ENCODE data around the gene ABCB1.

The ABCB1 gene

DNA sequence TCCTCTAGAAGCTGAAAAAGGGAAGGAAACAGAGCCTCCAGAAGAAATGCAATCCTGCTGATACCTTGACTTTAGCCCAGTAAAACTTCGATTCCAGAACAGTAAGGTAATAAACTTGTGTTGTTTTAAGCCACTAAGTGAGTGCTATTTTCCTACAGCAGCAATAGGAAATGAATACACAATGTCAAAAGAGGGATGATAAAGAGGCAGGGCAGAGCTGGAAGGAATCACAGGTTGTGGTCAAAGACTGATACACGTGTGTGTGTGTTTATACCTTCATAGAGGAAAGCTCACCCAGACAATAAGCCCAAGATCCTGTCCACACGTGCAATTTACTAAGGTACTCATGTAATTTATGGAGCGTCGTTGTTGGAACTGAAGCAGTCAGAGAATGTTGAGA, 9.5 kb downstream of the ABCB1 start:
- TF ChIP-seq, protein P1, sequence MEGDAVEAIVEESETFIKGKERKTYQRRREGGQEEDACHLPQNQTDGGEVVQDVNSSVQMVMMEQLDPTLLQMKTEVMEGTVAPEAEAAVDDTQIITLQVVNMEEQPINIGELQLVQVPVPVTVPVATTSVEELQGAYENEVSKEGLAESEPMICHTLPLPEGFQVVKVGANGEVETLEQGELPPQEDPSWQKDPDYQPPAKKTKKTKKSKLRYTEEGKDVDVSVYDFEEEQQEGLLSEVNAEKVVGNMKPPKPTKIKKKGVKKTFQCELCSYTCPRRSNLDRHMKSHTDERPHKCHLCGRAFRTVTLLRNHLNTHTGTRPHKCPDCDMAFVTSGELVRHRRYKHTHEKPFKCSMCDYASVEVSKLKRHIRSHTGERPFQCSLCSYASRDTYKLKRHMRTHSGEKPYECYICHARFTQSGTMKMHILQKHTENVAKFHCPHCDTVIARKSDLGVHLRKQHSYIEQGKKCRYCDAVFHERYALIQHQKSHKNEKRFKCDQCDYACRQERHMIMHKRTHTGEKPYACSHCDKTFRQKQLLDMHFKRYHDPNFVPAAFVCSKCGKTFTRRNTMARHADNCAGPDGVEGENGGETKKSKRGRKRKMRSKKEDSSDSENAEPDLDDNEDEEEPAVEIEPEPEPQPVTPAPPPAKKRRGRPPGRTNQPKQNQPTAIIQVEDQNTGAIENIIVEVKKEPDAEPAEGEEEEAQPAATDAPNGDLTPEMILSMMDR (IDR thresholded peaks at IDR 0.05; ENCODE audit: low read depth, low read length), result no peak
- no peak for TF ChIP-seq EZH2phosphoT487 (IDR thresholded peaks at IDR 0.05; ENCODE audit: low read depth)
- Histone ChIP-seq H3K4me2 (ENCODE audit: low read length) (no peak overlapping the region), H4K20me1 (ENCODE audit: insufficient read depth, low read length) (no peaks in the 10 kb centered on the region), H3K27ac (ENCODE audit: low read length) (no peak overlapping the region), H3K9ac (ENCODE audit: low read length) (no peak overlapping the region), H3K27me3 (ENCODE audit: low read depth, low read length) (no peaks in the 10 kb centered on the region), H3K79me2 (ENCODE audit: low read length) (no peaks in the 10 kb centered on the region), H3K9me3 (ENCODE audit: insufficient read depth, low read length) (no peaks in the 10 kb centered on the region), H3K36me3 (replicated peaks; ENCODE audit: low read depth, low read length) (no peaks in the 10 kb centered on the region), H2AFZ (ENCODE audit: low read depth, low read length) (no peak overlapping the region), H3K4me3 (ENCODE audit: low read length) (no peak overlapping the region), H3K4me1 (ENCODE audit: low read length) (no peaks in the 10 kb centered on the region)

DNA sequence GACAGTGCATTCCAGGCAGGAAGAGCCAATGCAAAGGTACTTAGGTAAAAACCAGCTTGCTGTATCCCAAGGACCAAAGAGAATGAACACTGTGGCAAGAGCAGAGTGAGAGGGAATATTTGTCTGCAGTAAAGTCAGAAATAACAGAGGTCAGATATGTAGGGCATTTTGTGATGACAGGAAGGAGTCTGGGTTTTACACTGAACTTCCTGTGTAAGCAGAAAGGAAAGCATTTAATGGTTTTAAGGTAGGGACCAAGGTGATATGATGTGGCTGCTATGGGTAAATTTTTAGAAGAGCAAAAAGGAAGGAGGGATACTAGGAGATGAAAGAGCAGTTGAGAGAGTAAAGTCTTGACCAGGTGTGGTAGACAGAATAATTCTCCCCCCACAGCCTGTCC, 10.1 kb downstream of the ABCB1 start:
- Histone ChIP-seq H3K27me3 (ENCODE audit: low read depth, low read length) (no peaks in the 10 kb centered on the region), H2AFZ (ENCODE audit: low read depth, low read length) (no peak overlapping the region), H3K9ac (ENCODE audit: low read length) (no peak overlapping the region), H3K4me3 (ENCODE audit: low read length) (no peak overlapping the region), H3K4me2 (ENCODE audit: low read length) (no peak overlapping the region), H3K27ac (ENCODE audit: low read length) (no peak overlapping the region), H3K4me1 (ENCODE audit: low read length) (no peaks in the 10 kb centered on the region), H3K79me2 (ENCODE audit: low read length) (no peaks in the 10 kb centered on the region), H3K9me3 (ENCODE audit: insufficient read depth, low read length) (no peaks in the 10 kb centered on the region), H3K36me3 (replicated peaks; ENCODE audit: low read depth, low read length) (no peaks in the 10 kb centered on the region), H4K20me1 (ENCODE audit: insufficient read depth, low read length) (no peaks in the 10 kb centered on the region)
- TF ChIP-seq, protein P1 (IDR thresholded peaks at IDR 0.05; ENCODE audit: low read depth, low read length), result no peak
- TF ChIP-seq EZH2phosphoT487 (IDR thresholded peaks at IDR 0.05; ENCODE audit: low read depth), result no peak

DNA sequence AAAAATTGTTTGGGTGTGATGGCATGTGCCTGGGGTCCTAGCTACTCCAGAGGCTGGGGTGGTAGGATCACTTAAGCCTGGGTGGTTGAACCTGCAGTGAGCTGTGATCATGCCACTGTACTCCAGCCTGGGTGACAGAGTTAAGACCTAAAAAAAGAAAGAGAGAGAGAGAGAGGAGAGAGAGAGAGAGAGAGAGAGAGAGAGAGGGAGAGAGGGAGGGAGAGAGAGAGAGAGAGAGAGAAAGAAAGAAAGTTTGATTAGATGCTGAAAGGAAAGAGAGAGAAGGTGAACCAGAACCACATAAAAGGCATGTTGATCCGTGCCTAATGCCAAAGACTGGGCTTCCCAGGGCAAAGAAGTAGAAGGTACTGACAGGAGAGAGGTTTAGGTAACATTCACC, 11.1 kb downstream of the ABCB1 start:
- Histone ChIP-seq H3K9ac (ENCODE audit: low read length) (no peak overlapping the region), H3K9me3 (ENCODE audit: insufficient read depth, low read length) (no peaks in the 10 kb centered on the region), H3K4me2 (ENCODE audit: low read length) (no peak overlapping the region), H3K27ac (ENCODE audit: low read length) (no peak overlapping the region), H3K79me2 (ENCODE audit: low read length) (no peaks in the 10 kb centered on the region), H3K36me3 (replicated peaks; ENCODE audit: low read depth, low read length) (no peaks in the 10 kb centered on the region), H2AFZ (ENCODE audit: low read depth, low read length) (no peak overlapping the region), H4K20me1 (ENCODE audit: insufficient read depth, low read length) (no peaks in the 10 kb centered on the region), H3K4me3 (ENCODE audit: low read length) (no peak overlapping the region), H3K27me3 (ENCODE audit: low read depth, low read length) (no peaks in the 10 kb centered on the region), H3K4me1 (ENCODE audit: low read length) (no peaks in the 10 kb centered on the region)
- TF ChIP-seq, protein P1 (IDR thresholded peaks at IDR 0.05; ENCODE audit: low read depth, low read length), result no peak
- no peak for TF ChIP-seq EZH2phosphoT487 (IDR thresholded peaks at IDR 0.05; ENCODE audit: low read depth)

DNA sequence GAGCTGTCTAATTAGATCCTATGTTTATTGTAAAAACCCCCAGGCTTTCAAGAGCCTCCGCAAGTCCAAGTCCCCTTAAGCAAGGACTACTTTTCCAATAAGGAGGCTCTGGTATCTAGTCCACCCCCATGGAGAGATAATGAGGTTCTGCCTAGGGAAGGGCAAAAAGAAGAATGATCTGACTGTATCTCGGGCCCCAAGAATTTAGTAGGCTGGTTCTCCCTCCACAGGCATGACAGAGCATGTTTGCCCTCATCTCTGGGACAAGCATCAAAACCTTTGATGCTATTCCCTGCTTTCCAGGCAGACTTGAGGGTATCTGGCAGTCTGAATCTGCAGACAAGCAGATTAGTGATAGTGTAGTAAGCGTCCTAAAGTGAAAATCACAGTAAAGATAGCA, 19.0 kb downstream of the ABCB1 start:
- H3K27ac ChIP-seq (ENCODE audit: low read length), result no peak overlapping the region
- H3K4me2 ChIP-seq (ENCODE audit: low read length), result no peak overlapping the region
- H3K9ac ChIP-seq (ENCODE audit: low read length), result no peak overlapping the region
- no peaks in the 10 kb centered on the region for H3K36me3 ChIP-seq (replicated peaks; ENCODE audit: low read depth, low read length)
- H2AFZ ChIP-seq (ENCODE audit: low read depth, low read length), result no peak overlapping the region
- H3K4me3 ChIP-seq (ENCODE audit: low read length), result no peak overlapping the region
- no peaks in the 10 kb centered on the region for H3K9me3 ChIP-seq (ENCODE audit: insufficient read depth, low read length)
- H3K27me3 ChIP-seq (ENCODE audit: low read depth, low read length), result no peaks in the 10 kb centered on the region; the same call in 1 of the 2 replicates
- no peaks in the 10 kb centered on the region for H4K20me1 ChIP-seq (ENCODE audit: insufficient read depth, low read length)
- TF ChIP-seq, protein P1 (IDR thresholded peaks at IDR 0.05; ENCODE audit: low read depth, low read length), result no peak
- TF ChIP-seq EZH2phosphoT487 (IDR thresholded peaks at IDR 0.05; ENCODE audit: low read depth), result no peak
- no peaks in the 10 kb centered on the region for H3K4me1 ChIP-seq (ENCODE audit: low read length)
- no peaks in the 10 kb centered on the region for H3K79me2 ChIP-seq (ENCODE audit: low read length)
